CD4-positive, alpha-beta T cell (primary cell): ENCODE data around the gene TPT1. TPM values are rescaled to one million over a fixed set of nuclear protein-coding genes. Genes with fewer than 3 reads are reported as not detected.

Experiments used
- ATAC-seq: fragments of 200-7000 bp; cut with Tn5 transposase; one replicate; pipeline ENCODE4 v1.10.0; 2022; ENCODE audit warnings: mild to moderate bottlenecking; ENCODE audit not compliant: poor library complexity
- CTCF ChIA-PET: fragments of 350-600 bp; sonication (Branson Sonifier 250); formaldehyde crosslinking; loops from one replicate; lab custom pipeline; 2021; ENCODE audit warnings: antibody characterized with exemption, inconsistent platforms; lab: Charles Lee
- POLR2A ChIA-PET: fragments of 350-600 bp; sonication (Branson Sonifier 250); formaldehyde crosslinking; loops from one replicate; lab custom pipeline; 2021; ENCODE audit warnings: antibody characterized with exemption, inconsistent platforms; lab: Charles Lee
- DNase-seq, 14 experiments: peaks; one replicate each; pipeline ENCODE4 v3.0.0-alpha.2; 2013 to 2020; ENCODE audit warnings: mixed read lengths in 2 of 14
- H3K27ac ChIP-seq, 2 donors: one replicate each; pipeline versions ENCODE4 v1.5.1 to v1.7.0; 2013; ENCODE audit warnings: low read length in 2 of 2, low read depth in 1 of 2, mild to moderate bottlenecking in 1 of 2
- H3K27me3 ChIP-seq, 2 experiments: 1 replicate in 1 of 2; 2 replicates in 1 of 2; pipeline versions ENCODE4 v1.6.1 to v1.7.0; 2013; ENCODE audit warnings: low read length in 2 of 2, control low read depth in 1 of 2, mild to moderate bottlenecking in 1 of 2, moderate library complexity in 1 of 2; ENCODE audit not compliant: insufficient read depth in 2 of 2, control insufficient read depth in 1 of 2
- H3K36me3 ChIP-seq: one replicate; pipeline ENCODE4 v1.6.1; 2013; ENCODE audit warnings: low read length, control low read depth; ENCODE audit not compliant: insufficient read depth
- H3K4me1 ChIP-seq: one replicate; pipeline ENCODE4 v1.6.1; 2013; ENCODE audit warnings: low read length, control low read depth; ENCODE audit not compliant: insufficient read depth
- H3K4me3 ChIP-seq: one replicate; pipeline ENCODE4 v1.5.1; 2013; ENCODE audit warnings: mild to moderate bottlenecking, low read length, moderate library complexity
- H3K9me3 ChIP-seq, 2 experiments: 1 replicate in 1 of 2; 2 replicates in 1 of 2; pipeline versions ENCODE4 v1.6.1 to v1.7.0; 2013; ENCODE audit warnings: low read length in 2 of 2, mild to moderate bottlenecking in 2 of 2, control low read depth in 1 of 2, moderate library complexity in 1 of 2; ENCODE audit not compliant: control insufficient read depth in 1 of 2, insufficient read depth in 1 of 2
- H3K27ac Mint-ChIP-seq: one replicate; pipeline ENCODE4 v1.8.0; 2020; ENCODE audit warnings: mixed read lengths
- H3K27me3 Mint-ChIP-seq: one replicate; pipeline ENCODE4 v1.8.0; 2021; ENCODE audit warnings: mixed read lengths
- H3K36me3 Mint-ChIP-seq: one replicate; pipeline ENCODE4 v1.8.0; 2021; ENCODE audit warnings: low read depth, mixed read lengths
- H3K4me1 Mint-ChIP-seq: one replicate; pipeline ENCODE4 v1.8.0; 2021; ENCODE audit warnings: low read depth, mixed read lengths
- H3K4me3 Mint-ChIP-seq: one replicate; pipeline ENCODE4 v1.8.0; 2020; ENCODE audit warnings: mild to moderate bottlenecking, mixed read lengths
- H3K9me3 Mint-ChIP-seq: one replicate; pipeline ENCODE4 v1.8.0; 2020; ENCODE audit warnings: mixed read lengths
- intact Hi-C, 2 experiments: fragments of 100-400 bp; cut with DNase I in 1 of 2; cut with micrococcal nuclease in 1 of 2; formaldehyde crosslinking; loops; one replicate each; pipeline versions ENCODE4 v1.15.1 to v1.9.0; 2023 to 2025; cut with DNase I, micrococcal nuclease
- total RNA-seq, 174 experiments: library from RNA in 2 of 174; stranded (reverse) in 2 of 174; gene quantifications; one replicate each; pipeline ENCODE4 v1.2.3 and lab custom pipeline; 2021 to 2026
- TF ChIP-seq, protein P1 (sequence below): fragments of 200-600 bp; IDR thresholded peaks from one replicate; pipeline ENCODE4 v1.8.0; 2022; ENCODE audit warnings: antibody characterized with exemption, mild to moderate bottlenecking

The TPT1 gene
- total RNA-seq, 2 experiments from 2014 or later: 8,742 to 8,834 TPM

DNA sequence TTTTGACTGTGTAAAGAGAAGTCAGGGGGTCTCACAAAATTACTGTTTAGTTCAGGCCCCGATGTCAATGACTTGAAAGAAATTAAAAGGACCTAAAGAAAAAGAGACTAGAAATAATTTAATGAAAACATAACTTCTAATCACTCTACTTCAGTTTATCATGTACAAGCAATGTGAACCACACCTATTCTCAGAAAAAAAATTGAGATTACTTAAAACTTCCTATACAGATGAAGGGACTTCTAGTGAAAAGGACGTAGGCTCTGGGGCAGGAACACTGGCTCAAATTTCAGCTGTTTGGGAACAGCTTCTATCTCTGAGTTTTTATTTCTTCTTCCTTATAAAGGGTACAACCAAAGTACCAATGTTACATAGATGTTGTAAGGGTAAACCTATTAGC lies 38.0 kb downstream of the TPT1 start:
- CTCF ChIA-PET: no interaction called here
- Histone ChIP-seq H3K27ac (no peak overlapping the region), H3K9me3 (peaks cover 0 to 3% of the 10 kb centered on the region in 2 experiments), H3K36me3 (no peaks in the 10 kb centered on the region), H3K27me3 (no peaks in the 10 kb centered on the region), H3K4me1 (peaks cover 8% of the 10 kb centered on the region), H3K4me3 (no peak overlapping the region)
- ATAC-seq (no peak), DNase-seq (no peak)
- H3K9me3 Mint-ChIP-seq: no peaks in the 10 kb centered on the region
- H3K4me3 Mint-ChIP-seq: no peak overlapping the region
- TF ChIP-seq, protein P1, sequence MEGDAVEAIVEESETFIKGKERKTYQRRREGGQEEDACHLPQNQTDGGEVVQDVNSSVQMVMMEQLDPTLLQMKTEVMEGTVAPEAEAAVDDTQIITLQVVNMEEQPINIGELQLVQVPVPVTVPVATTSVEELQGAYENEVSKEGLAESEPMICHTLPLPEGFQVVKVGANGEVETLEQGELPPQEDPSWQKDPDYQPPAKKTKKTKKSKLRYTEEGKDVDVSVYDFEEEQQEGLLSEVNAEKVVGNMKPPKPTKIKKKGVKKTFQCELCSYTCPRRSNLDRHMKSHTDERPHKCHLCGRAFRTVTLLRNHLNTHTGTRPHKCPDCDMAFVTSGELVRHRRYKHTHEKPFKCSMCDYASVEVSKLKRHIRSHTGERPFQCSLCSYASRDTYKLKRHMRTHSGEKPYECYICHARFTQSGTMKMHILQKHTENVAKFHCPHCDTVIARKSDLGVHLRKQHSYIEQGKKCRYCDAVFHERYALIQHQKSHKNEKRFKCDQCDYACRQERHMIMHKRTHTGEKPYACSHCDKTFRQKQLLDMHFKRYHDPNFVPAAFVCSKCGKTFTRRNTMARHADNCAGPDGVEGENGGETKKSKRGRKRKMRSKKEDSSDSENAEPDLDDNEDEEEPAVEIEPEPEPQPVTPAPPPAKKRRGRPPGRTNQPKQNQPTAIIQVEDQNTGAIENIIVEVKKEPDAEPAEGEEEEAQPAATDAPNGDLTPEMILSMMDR: no peak
- intact Hi-C loops: loop anchor here (5.0 to 10.0 kb wide), 3 partner anchors 178 to 818 kb away; partner anchors contain the start of gene GTF2F2 (in 1 of the 2)
- H3K36me3 Mint-ChIP-seq: no peaks in the 10 kb centered on the region
- POLR2A ChIA-PET: no interaction called here
- no peak overlapping the region for H3K27ac Mint-ChIP-seq
- H3K27me3 Mint-ChIP-seq: peaks cover 9% of the 10 kb centered on the region
- peaks cover 18% of the 10 kb centered on the region for H3K4me1 Mint-ChIP-seq

DNA sequence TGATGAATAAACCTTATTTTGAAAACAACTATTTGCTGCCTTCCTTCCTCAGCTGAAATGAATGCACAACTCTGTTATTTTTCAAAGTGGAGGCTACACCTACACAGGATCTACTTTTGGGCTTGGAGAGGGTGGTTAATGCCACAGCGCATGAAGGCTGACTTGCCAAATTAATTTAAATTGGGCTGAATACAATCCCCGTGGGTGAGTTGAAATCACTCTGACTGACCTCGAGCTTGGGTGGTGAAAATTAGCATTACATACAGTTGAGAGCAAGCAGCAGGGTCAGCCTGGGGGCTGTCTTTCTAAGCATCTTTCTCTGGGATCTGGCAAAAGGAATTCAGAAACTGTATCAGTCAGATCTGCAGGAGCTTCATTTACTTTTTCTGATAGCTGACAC lies 38.5 kb downstream of the TPT1 start:
- no peak for ATAC-seq
- intact Hi-C loops: loop anchor here (5.0 to 10.0 kb wide), 3 partner anchors 178 to 818 kb away; partner anchors contain the start of gene GTF2F2 (in 1 of the 2)
- POLR2A ChIA-PET: no interaction called here

DNA sequence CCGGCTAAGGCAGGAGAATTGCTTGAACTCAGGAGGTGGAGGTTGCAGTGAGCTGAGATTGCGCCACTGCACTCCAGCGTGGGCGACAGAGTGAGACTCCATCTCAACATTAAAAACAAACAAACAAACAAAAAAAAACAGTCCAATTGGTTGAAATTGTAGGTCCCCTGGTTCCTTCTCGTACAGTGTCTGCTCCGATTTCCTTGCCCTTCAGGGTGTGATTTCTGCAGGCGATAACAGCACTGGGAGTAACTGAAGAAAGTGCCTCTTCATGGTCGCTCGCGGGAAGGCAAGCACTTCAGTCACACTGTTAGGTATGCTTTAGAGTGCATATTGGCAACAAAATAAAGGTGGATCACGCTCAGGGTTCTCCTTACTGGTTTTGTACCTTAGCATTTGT lies 39.7 kb downstream of the TPT1 start:
- no peaks in the 10 kb centered on the region for H3K36me3 ChIP-seq
- ATAC-seq (no peak), DNase-seq (no peak)
- Mint-ChIP-seq H3K36me3 (no peaks in the 10 kb centered on the region), H3K27ac (no peak overlapping the region), H3K4me1 (peaks cover 35% of the 10 kb centered on the region), H3K4me3 (no peak overlapping the region), H3K9me3 (no peaks in the 10 kb centered on the region), H3K27me3 (peaks cover 5% of the 10 kb centered on the region)
- H3K27me3 ChIP-seq: no peaks in the 10 kb centered on the region
- intact Hi-C loops: loop anchor here (5.0 to 10.0 kb wide), 3 partner anchors 176 to 816 kb away; partner anchors contain the start of gene GTF2F2 (in 1 of the 2)
- CTCF ChIA-PET: interaction anchor here (1.1 kb wide), 1 partner anchor 254 kb away, joined by 6 read pairs; no protein-coding TSS in a partner anchor
- TF ChIP-seq, protein P1: no peak
- H3K4me3 ChIP-seq: no peak overlapping the region
- peaks cover 25% of the 10 kb centered on the region for H3K4me1 ChIP-seq
- peaks cover 0 to 3% of the 10 kb centered on the region in 2 experiments for H3K9me3 ChIP-seq
- H3K27ac ChIP-seq: no peak overlapping the region
- POLR2A ChIA-PET: interaction anchor here (0.6 kb wide), 1 partner anchor 114 kb away, joined by 3 read pairs; no protein-coding TSS in a partner anchor

More for the DNA sequence above, 38.5 kb downstream of the TPT1 start:
- peaks cover 0 to 3% of the 10 kb centered on the region in 2 experiments for H3K9me3 ChIP-seq
- no peaks in the 10 kb centered on the region for H3K36me3 ChIP-seq
- Mint-ChIP-seq H3K9me3 (no peaks in the 10 kb centered on the region), H3K27ac (no peak overlapping the region), H3K36me3 (no peaks in the 10 kb centered on the region), H3K4me3 (no peak overlapping the region), H3K27me3 (peaks cover 9% of the 10 kb centered on the region), H3K4me1 (peaks cover 23% of the 10 kb centered on the region)
- TF ChIP-seq, protein P1: no peak
- H3K27ac ChIP-seq: no peak overlapping the region
- CTCF ChIA-PET: no interaction called here
- no peaks in the 10 kb centered on the region for H3K27me3 ChIP-seq
- no peak for DNase-seq
- H3K4me3 ChIP-seq: no peak overlapping the region
- H3K4me1 ChIP-seq: peaks cover 14% of the 10 kb centered on the region
